Measurements from ENCODE around the gene CFAP20DC.
"Not testable (repeated sequence)": the region's sequence is repeated elsewhere in the genome, so short reads cannot be mapped to it uniquely, and the experiment has no call there.

Gene CFAP20DC

GRCh38 chr3:58728723-58729122, 321.1 kb downstream of the CFAP20DC start:
- DNase-seq: no peak

GRCh38 chr3:58725326-58725853, 324.4 kb downstream of the CFAP20DC start:
- no peak for DNase-seq

- DNase-seq: no peak
Measured at GRCh38 chr3:58724336-58724735, 325.5 kb downstream of the CFAP20DC start.

GRCh38 chr3:58723173-58723572, 326.7 kb downstream of the CFAP20DC start:
- DNase-seq: no peak

GRCh38 chr3:58722561-58722960, 327.3 kb downstream of the CFAP20DC start:
- DNase-seq: no peak

- DNase-seq: no peak
Measured at GRCh38 chr3:58720526-58720925, 329.3 kb downstream of the CFAP20DC start.

- no peak for DNase-seq
Measured at GRCh38 chr3:58719684-58720083, 330.1 kb downstream of the CFAP20DC start.

GRCh38 chr3:58713715-58714401, 336.0 kb downstream of the CFAP20DC start:
- DNase-seq: no peak

- no peak for DNase-seq
Measured at GRCh38 chr3:58711871-58712270, 338.0 kb downstream of the CFAP20DC start.

- not testable (repeated sequence) for DNase-seq
Measured at GRCh38 chr3:58708983-58709382, 340.8 kb downstream of the CFAP20DC start.

- DNase-seq: no peak
Measured at GRCh38 chr3:58708116-58708791, 341.6 kb downstream of the CFAP20DC start.

- no peak for DNase-seq
Measured at GRCh38 chr3:58707390-58707930, 342.4 kb downstream of the CFAP20DC start.

- DNase-seq: peak in 1 of 2 donors; percentile 24
Measured at GRCh38 chr3:58706395-58707167, 343.2 kb downstream of the CFAP20DC start.

- no peak for DNase-seq
Measured at GRCh38 chr3:58704745-58705144, 345.1 kb downstream of the CFAP20DC start.

- peak in 1 of 2 donors; percentile 13 for DNase-seq
Measured at GRCh38 chr3:58704304-58704703, 345.5 kb downstream of the CFAP20DC start.

- no peak for DNase-seq
Measured at GRCh38 chr3:58698246-58698645, 351.6 kb downstream of the CFAP20DC start.

GRCh38 chr3:58697561-58697960, 352.3 kb downstream of the CFAP20DC start:
- DNase-seq: no peak

- not testable (repeated sequence) for DNase-seq
Measured at GRCh38 chr3:58696813-58697212, 353.0 kb downstream of the CFAP20DC start.

GRCh38 chr3:58696093-58696492, 353.7 kb downstream of the CFAP20DC start:
- DNase-seq: no peak

- DNase-seq: not testable (repeated sequence)
Measured at GRCh38 chr3:58695284-58695683, 354.5 kb downstream of the CFAP20DC start.

- DNase-seq: peak; percentile 54 to 77
Measured at GRCh38 chr3:58693940-58694850, 355.6 kb downstream of the CFAP20DC start.

GRCh38 chr3:58692484-58692883, 357.3 kb downstream of the CFAP20DC start:
- DNase-seq: no peak
